Activated CD4-positive, alpha-beta T cell treated with anti-CD3 and anti-CD28 coated beads, Interleukin-2, amount 10 ng/mL, durations not matched to agents 7 days and 5 days (primary cell): ENCODE measurements around the gene PINLYP. TPM values are rescaled to one million over a fixed set of nuclear protein-coding genes. Genes with fewer than 3 reads are reported as not detected.
A peak's percentile ranks its signal among the peaks of the same experiment; 100 is the strongest.

ENCODE experiments used
- CTCF ChIA-PET: fragments of 350-600 bp; sonication (Branson Sonifier 250); formaldehyde crosslinking; loops from one replicate; lab custom pipeline; 2021; ENCODE audit warnings: antibody characterized with exemption; lab: Charles Lee
- POLR2A ChIA-PET: fragments of 350-600 bp; sonication (Branson Sonifier 250); formaldehyde crosslinking; loops from one replicate; lab custom pipeline; 2021; ENCODE audit warnings: antibody characterized with exemption; lab: Charles Lee
- DNase-seq: peaks from one replicate; pipeline ENCODE4 v3.0.0-alpha.2; 2020
- H3K27ac Mint-ChIP-seq: one replicate; pipeline ENCODE4 v1.8.0; 2021; ENCODE audit warnings: mild to moderate bottlenecking, moderate library complexity, mixed read lengths
- H3K27me3 Mint-ChIP-seq: one replicate; pipeline ENCODE4 v1.8.0; 2021; ENCODE audit warnings: mixed read lengths
- H3K36me3 Mint-ChIP-seq: one replicate; pipeline ENCODE4 v1.8.0; 2021; ENCODE audit warnings: low read depth, mixed read lengths
- H3K4me1 Mint-ChIP-seq: one replicate; pipeline ENCODE4 v1.8.0; 2021; ENCODE audit warnings: mixed read lengths
- H3K4me3 Mint-ChIP-seq: one replicate; pipeline ENCODE4 v1.8.0; 2021; ENCODE audit warnings: mild to moderate bottlenecking, moderate library complexity, mixed read lengths
- H3K9me3 Mint-ChIP-seq: one replicate; pipeline ENCODE4 v1.8.0; 2021; ENCODE audit warnings: mixed read lengths
- total RNA-seq, 2 experiments: library from RNA; stranded (reverse); gene quantifications; one replicate each; pipeline ENCODE4 v1.2.3, GENCODE V29; 2021

PINLYP gene
- 1 to 10 TPM; 4.1 to 5.0 TPM for total RNA-seq

GRCh38 chr19:43575156-43575950 is at the start of gene PINLYP, which contains the start of gene XRCC1:
TSS of gene PINLYP (plus strand) at chr19:43575801. CDS start at chr19:43577192, 1,391 bp downstream.
TSS of gene XRCC1 (minus strand) at chr19:43575527. CDS start at chr19:43575458, 69 bp downstream.
- DNase-seq, result peak; percentile 99
- POLR2A ChIA-PET, result no interaction called here
- Mint-ChIP-seq H3K4me3 (peak within 1 kb of the TSS; percentile 96), H3K27ac (peak within 1 kb of the TSS; percentile 94), H3K36me3 (peaks cover 2% of the 10 kb centered on the region), H3K4me1 (peaks cover 47% of the 10 kb centered on the region), H3K27me3 (no peaks in the 10 kb centered on the region), H3K9me3 (no peaks in the 10 kb centered on the region)
- CTCF ChIA-PET, result interaction anchor here (1.0 to 2.3 kb wide), 5 partner anchors 10 to 129 kb away, joined by 3 to 5 read pairs (median 5); no protein-coding TSS in a partner anchor

GRCh38 chr19:43525836-43526771 is 49.5 kb upstream of the PINLYP start:
- H3K4me3 Mint-ChIP-seq, result peak overlapping the region; percentile 95
- no peaks in the 10 kb centered on the region for H3K27me3 Mint-ChIP-seq
- POLR2A ChIA-PET, result no interaction called here
- peak; percentile 35 for DNase-seq
- H3K9me3 Mint-ChIP-seq, result no peaks in the 10 kb centered on the region
- H3K27ac Mint-ChIP-seq, result peak overlapping the region; percentile 95
- CTCF ChIA-PET, result interaction anchor here (1.0 to 3.5 kb wide), 3 partner anchors 13 to 79 kb away, joined by 3 to 20 read pairs (median 11); no protein-coding TSS in a partner anchor
- H3K4me1 Mint-ChIP-seq, result peaks cover 28% of the 10 kb centered on the region
- H3K36me3 Mint-ChIP-seq, result peaks cover 7% of the 10 kb centered on the region

DNA sequence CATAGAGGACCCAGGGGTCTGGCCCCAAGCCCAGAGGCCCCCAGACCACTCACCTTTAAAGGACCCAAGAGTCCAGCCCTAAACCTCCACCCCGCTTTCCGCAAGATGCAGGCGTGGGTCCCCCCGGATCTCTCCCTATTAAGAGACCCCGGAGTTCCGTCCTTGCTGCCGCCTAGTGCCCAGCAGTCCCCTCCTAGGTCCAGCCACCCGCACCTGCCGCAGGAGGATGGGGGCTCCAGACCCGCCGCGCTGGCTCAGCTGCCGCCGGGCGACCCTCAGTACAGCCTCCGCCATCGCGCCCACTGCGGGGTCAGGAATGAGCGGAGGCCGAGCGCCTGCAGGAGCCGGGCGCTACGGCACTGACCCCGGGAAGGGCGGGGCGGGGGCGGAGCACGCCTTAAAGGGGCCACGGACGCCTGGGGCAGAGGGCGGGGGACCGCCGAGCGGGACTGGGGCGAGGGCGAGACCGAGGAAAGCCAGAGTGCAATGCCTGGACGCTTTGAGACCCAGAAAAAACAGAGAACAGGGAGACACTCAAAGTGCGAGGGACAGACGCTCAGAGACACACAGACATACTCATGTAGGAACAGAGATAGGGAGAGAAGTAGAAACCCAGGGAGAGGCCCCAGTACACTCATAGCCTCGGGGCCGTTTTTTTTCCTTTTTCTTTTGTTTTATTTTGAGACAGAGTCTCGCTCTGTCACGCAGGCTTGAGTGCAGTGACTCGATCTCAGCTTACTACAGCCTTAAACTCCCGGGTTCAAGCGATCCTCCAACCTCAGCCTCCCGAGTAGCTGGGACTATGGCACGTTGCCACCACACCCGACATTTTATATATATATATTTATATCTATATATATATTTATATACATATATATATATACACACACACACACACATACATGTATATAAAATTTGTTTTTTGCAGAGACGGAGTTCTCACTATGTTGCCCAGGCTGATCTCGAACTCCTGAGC is 48.4 kb upstream of the PINLYP start, which contains the start of gene ETHE1:
Gene ETHE1, minus strand, starts transcription at position 318 of the 976 bp plus-strand sequence. Its CDS starts 24 bp downstream, at position 294.
- peaks cover 7% of the 10 kb centered on the region for H3K36me3 Mint-ChIP-seq
- H3K27ac Mint-ChIP-seq, result peak within 1 kb of the TSS; percentile 95
- no peaks in the 10 kb centered on the region for H3K9me3 Mint-ChIP-seq
- ChIA-PET POLR2A (interaction anchor here (0.8 kb wide), 1 partner anchor 8 kb away, joined by 3 read pairs; no protein-coding TSS in a partner anchor), CTCF (interaction anchor here (1.0 to 2.1 kb wide), 6 partner anchors 8 to 94 kb away, joined by 3 to 9 read pairs (median 4); no protein-coding TSS in a partner anchor)
- H3K4me3 Mint-ChIP-seq, result peak within 1 kb of the TSS; percentile 95
- DNase-seq, result peak; percentile 79
- no peaks in the 10 kb centered on the region for H3K27me3 Mint-ChIP-seq
- peaks cover 26% of the 10 kb centered on the region for H3K4me1 Mint-ChIP-seq

- POLR2A ChIA-PET, result interaction anchor here (0.8 kb wide), 1 partner anchor 9 kb away, joined by 3 read pairs; no protein-coding TSS in a partner anchor
- Mint-ChIP-seq H3K27me3 (no peaks in the 10 kb centered on the region), H3K4me1 (peaks cover 31% of the 10 kb centered on the region), H3K9me3 (no peaks in the 10 kb centered on the region), H3K4me3 (peak overlapping the region; percentile 38), H3K36me3 (peaks cover 3% of the 10 kb centered on the region), H3K27ac (no peak overlapping the region)
- CTCF ChIA-PET, result interaction anchor here (0.6 to 2.1 kb wide), 10 partner anchors 8 to 95 kb away, joined by 3 to 9 read pairs (median 3); partner anchors contain the start of gene PHLDB3
- no peak for DNase-seq
Measured at GRCh38 chr19:43527860-43528622, 47.6 kb upstream of the PINLYP start.

- ChIA-PET POLR2A (interaction anchor here (1.1 kb wide), 1 partner anchor 22 kb away, joined by 3 read pairs; no protein-coding TSS in a partner anchor), CTCF (interaction anchor here (0.8 to 4.5 kb wide), 8 partner anchors 10 to 86 kb away, joined by 3 to 21 read pairs (median 4); partner anchors contain the start of genes IRGQ and ZNF576)
- peak overlapping the region; percentile 96 for H3K27ac Mint-ChIP-seq
- peaks cover 29% of the 10 kb centered on the region for H3K4me1 Mint-ChIP-seq
- peaks cover 12% of the 10 kb centered on the region for H3K36me3 Mint-ChIP-seq
- DNase-seq, result peak; percentile 74
- H3K9me3 Mint-ChIP-seq, result no peaks in the 10 kb centered on the region
- no peaks in the 10 kb centered on the region for H3K27me3 Mint-ChIP-seq
- H3K4me3 Mint-ChIP-seq, result peak overlapping the region; percentile 89
Measured at GRCh38 chr19:43532571-43532961, 43.0 kb upstream of the PINLYP start.

GRCh38 chr19:43532962-43533545 is 42.5 kb upstream of the PINLYP start, which contains the start of gene ZNF575:
TSS of gene ZNF575 (plus strand) at chr19:43533188. CDS start at chr19:43534423, 1,235 bp downstream.
- POLR2A ChIA-PET, result interaction anchor here (1.1 kb wide), 1 partner anchor 62 kb away, joined by 5 read pairs; no protein-coding TSS in a partner anchor
- Mint-ChIP-seq H3K4me3 (peak within 1 kb of the TSS; percentile 89), H3K36me3 (peaks cover 13% of the 10 kb centered on the region), H3K4me1 (peaks cover 25% of the 10 kb centered on the region), H3K27ac (peak within 1 kb of the TSS; percentile 100), H3K27me3 (no peaks in the 10 kb centered on the region), H3K9me3 (no peaks in the 10 kb centered on the region)
- CTCF ChIA-PET, result interaction anchor here (0.8 to 4.5 kb wide), 8 partner anchors 11 to 86 kb away, joined by 3 to 21 read pairs (median 4); partner anchors contain the start of genes IRGQ and ZNF576
- DNase-seq, result peak; percentile 88

DNA sequence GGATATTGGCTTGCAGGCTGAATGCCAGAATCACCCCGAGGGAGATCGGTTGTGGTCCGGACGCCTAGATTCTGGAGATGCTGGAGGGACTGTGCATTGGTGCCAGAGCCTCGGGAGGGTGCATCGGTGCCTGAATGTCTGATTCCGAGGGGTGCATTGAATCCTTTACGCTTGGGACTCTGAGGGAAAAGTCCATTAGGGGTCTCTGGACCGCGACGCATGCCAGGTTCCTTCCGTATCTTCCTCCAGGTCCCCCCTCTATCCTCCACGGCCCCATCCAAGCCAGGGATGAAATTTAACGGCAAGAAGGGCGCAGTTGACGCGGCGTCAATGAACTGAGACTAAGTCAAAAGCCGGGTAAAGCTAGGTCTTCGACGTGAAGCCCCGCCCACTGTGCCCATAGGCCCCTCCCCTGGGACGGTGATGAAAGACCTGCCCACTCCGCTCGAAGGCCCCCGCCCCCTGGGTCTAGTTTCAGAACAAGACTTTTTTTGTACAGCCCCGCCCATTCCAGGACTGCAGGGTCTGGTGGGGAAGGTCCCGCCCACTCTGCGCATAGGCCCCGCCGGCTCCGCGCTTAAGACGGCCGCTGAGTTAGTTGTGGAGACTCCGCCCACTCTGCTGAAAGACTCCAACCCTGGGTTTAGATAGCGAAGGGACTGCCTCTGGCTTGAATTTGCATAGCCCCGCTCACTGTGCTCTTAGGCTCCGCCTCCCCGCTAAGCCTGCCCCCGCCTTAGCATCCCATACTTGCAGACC is 41.9 kb upstream of the PINLYP start:
- peak; percentile 96 for DNase-seq
- Mint-ChIP-seq H3K27me3 (no peaks in the 10 kb centered on the region), H3K9me3 (peaks cover 2% of the 10 kb centered on the region), H3K4me3 (peak overlapping the region; percentile 89), H3K36me3 (peaks cover 19% of the 10 kb centered on the region), H3K27ac (peak overlapping the region; percentile 100), H3K4me1 (peaks cover 23% of the 10 kb centered on the region)
- POLR2A ChIA-PET, result interaction anchor here (1.1 kb wide), 1 partner anchor 61 kb away, joined by 5 read pairs; no protein-coding TSS in a partner anchor
- CTCF ChIA-PET, result interaction anchor here (0.8 to 4.5 kb wide), 5 partner anchors 15 to 87 kb away, joined by 4 to 21 read pairs (median 6); no protein-coding TSS in a partner anchor

GRCh38 chr19:43534305-43534815 is 41.2 kb upstream of the PINLYP start:
- ChIA-PET POLR2A (interaction anchor here (1.1 kb wide), 1 partner anchor 60 kb away, joined by 5 read pairs; no protein-coding TSS in a partner anchor), CTCF (interaction anchor here (1.4 to 7.9 kb wide), 6 partner anchors 9 to 119 kb away, joined by 3 to 46 read pairs (median 16); no protein-coding TSS in a partner anchor)
- peak overlapping the region; percentile 89 for H3K4me3 Mint-ChIP-seq

More at GRCh38 chr19:43534305-43534815, 41.2 kb upstream of the PINLYP start:
- Mint-ChIP-seq H3K27ac (peak overlapping the region; percentile 100), H3K36me3 (peaks cover 25% of the 10 kb centered on the region), H3K27me3 (no peaks in the 10 kb centered on the region), H3K4me1 (peaks cover 23% of the 10 kb centered on the region), H3K9me3 (peaks cover 5% of the 10 kb centered on the region)
- DNase-seq, result no peak
